HCT116 (cell line): Measurements from ENCODE around the gene TWIST2. TPM values are rescaled to one million over a fixed set of nuclear protein-coding genes. Genes with fewer than 3 reads are reported as not detected.

Source experiments
- ATAC-seq: fragments of 200-7000 bp; cut with Tn5 transposase; 2 replicates; pipeline ENCODE4 v1.9.1; 2020; ENCODE audit warnings: mild to moderate bottlenecking, moderate library complexity
- BruUV-seq: library from RNA; stranded (reverse); fragments of 400-500 nt; replicated peaks from 2 replicates; lab custom pipeline; 2021; lab: Mats Ljungman, UMichigan
- CTCF ChIA-PET: fragments of 300-600 bp; sonication (Branson Sonifier 250); formaldehyde crosslinking; loops from one replicate; lab custom pipeline; 2021; ENCODE audit warnings: antibody characterized with exemption; lab: Charles Lee
- POLR2A ChIA-PET: fragments of 300-600, 350-600 bp; sonication (Branson Sonifier 250); formaldehyde crosslinking; loops from one replicate; lab custom pipeline; 2021; ENCODE audit warnings: antibody characterized with exemption; lab: Charles Lee
- RAD21 ChIA-PET, 2 experiments: fragments of 300-600 bp; sonication (Branson Sonifier 250); formaldehyde crosslinking; loops; one replicate each; lab custom pipeline; 2023; ENCODE audit warnings: low total read pairs in 2 of 2; ENCODE audit not compliant: uncharacterized antibody in 2 of 2, unreplicated experiment in 2 of 2, low non-redundant PET in 1 of 2; lab: Charles Lee
- DNase-seq: peaks from one replicate; pipeline ENCODE4 v3.0.0-alpha.2; 2010; ENCODE audit warnings: low read depth, low spot score
- H2AFZ ChIP-seq: fragments of 200-600 bp; shearing (Covaris generic), sonication (generic); 2 replicates; pipeline ENCODE4 v1.6.1; 2017; ENCODE audit warnings: low read depth, mixed run types, mixed read lengths, antibody characterized with exemption, low read length; ENCODE audit not compliant: poor library complexity, severe bottlenecking
- H3K27ac ChIP-seq: 2 replicates; pipeline ENCODE4 v1.5.1; 2012; ENCODE audit warnings: low read depth, low read length
- H3K27me3 ChIP-seq: fragments of 200-600 bp; sonication (generic); 2 replicates; pipeline ENCODE4 v1.6.1; 2016; ENCODE audit warnings: mixed run types, low read length, mixed read lengths; ENCODE audit not compliant: insufficient read depth
- H3K36me3 ChIP-seq, 2 experiments: fragments of 200-500 bp in 1 of 2; fragments of 200-600 bp in 1 of 2; sonication (Bioruptor generic) in 1 of 2; sonication (generic) in 1 of 2; 2 replicates each; pipeline versions ENCODE4 v1.5.1 to v1.6.1; 2014 to 2016; ENCODE audit warnings: low read length in 2 of 2, inconsistent platforms in 1 of 2, mixed read lengths in 1 of 2, mixed run types in 1 of 2; ENCODE audit not compliant: insufficient read depth in 2 of 2, control insufficient read depth in 1 of 2
- H3K4me1 ChIP-seq, 2 experiments: fragments of 200-600 bp in 1 of 2; sonication (generic) in 1 of 2; 2 replicates each; pipeline versions ENCODE4 v1.5.1 to v1.6.1; 2012 to 2017; ENCODE audit warnings: low read length in 2 of 2, inconsistent platforms in 1 of 2, mild to moderate bottlenecking in 1 of 2, mixed read lengths in 1 of 2, mixed run types in 1 of 2, moderate library complexity in 1 of 2; ENCODE audit not compliant: insufficient read depth in 2 of 2, control insufficient read depth in 1 of 2
- H3K4me2 ChIP-seq: fragments of 200-600 bp; sonication (generic); 2 replicates; pipeline ENCODE4 v1.6.1; 2017; ENCODE audit warnings: mixed run types, low read length, mixed read lengths
- H3K4me3 ChIP-seq, 2 experiments: fragments of 200-600 bp in 1 of 2; sonication (generic) in 1 of 2; replicated peaks in 1 of 2; 2 replicates each; pipeline ENCODE4 v1.5.1; 2011 to 2016; ENCODE audit warnings: low read length in 2 of 2, control low read depth in 1 of 2, low read depth in 1 of 2, mild to moderate bottlenecking in 1 of 2, mixed read lengths in 1 of 2, mixed run types in 1 of 2
- H3K79me2 ChIP-seq: fragments of 200-600 bp; sonication (generic); 2 replicates; pipeline ENCODE4 v1.6.1; 2017; ENCODE audit warnings: mild to moderate bottlenecking, mixed run types, low read length, moderate library complexity, mixed read lengths; ENCODE audit not compliant: insufficient read depth
- H3K9ac ChIP-seq: fragments of 200-600 bp; sonication (generic); 2 replicates; pipeline ENCODE4 v1.6.1; 2016; ENCODE audit warnings: low read length, mixed read lengths
- H3K9me2 ChIP-seq: fragments of 200-600 bp; sonication (generic), shearing (Covaris generic); 2 replicates; pipeline ENCODE4 v1.6.1; 2017; ENCODE audit warnings: mixed run types, mild to moderate bottlenecking, moderate library complexity; ENCODE audit not compliant: insufficient read depth
- H3K9me3 ChIP-seq, 2 experiments: fragments of 200-500 bp in 1 of 2; fragments of 200-600 bp in 1 of 2; sonication (Bioruptor generic) in 1 of 2; sonication (generic) in 1 of 2; 2 replicates each; pipeline ENCODE4 v1.6.1; 2014 to 2017; ENCODE audit warnings: low read length in 2 of 2, mixed read lengths in 2 of 2, inconsistent platforms in 1 of 2, low read depth in 1 of 2, mild to moderate bottlenecking in 1 of 2, mixed run types in 1 of 2, moderate library complexity in 1 of 2; ENCODE audit not compliant: control insufficient read depth in 1 of 2, insufficient read depth in 1 of 2
- H4K20me1 ChIP-seq: fragments of 200-600 bp; sonication (generic), shearing (Covaris generic); 2 replicates; pipeline ENCODE4 v1.6.1; 2017; ENCODE audit warnings: mixed run types, mild to moderate bottlenecking, moderate library complexity; ENCODE audit not compliant: insufficient read depth
- CBX3 ChIP-seq: IDR thresholded peaks from 2 replicates; pipeline ENCODE4 v1.6.1; 2012; ENCODE audit warnings: low read depth
- CEBPB ChIP-seq: IDR thresholded peaks from 2 replicates; pipeline ENCODE4 v1.6.1; 2012; ENCODE audit warnings: low read depth
- CTCF ChIP-seq, 3 experiments: fragments of 200-600 bp in 1 of 3; sonication (generic) in 1 of 3; IDR thresholded peaks in 2 of 3; conservative IDR thresholded peaks in 1 of 3; 2 replicates each; pipeline ENCODE4 v1.5.1; 2012 to 2017; ENCODE audit warnings: low read depth in 2 of 3, low read length in 2 of 3, antibody characterized with exemption in 1 of 3, borderline replicate concordance in 1 of 3, control low read depth in 1 of 3, mild to moderate bottlenecking in 1 of 3, mixed read lengths in 1 of 3, mixed run types in 1 of 3, moderate library complexity in 1 of 3; ENCODE audit not compliant: insufficient read depth in 1 of 3
- EGR1 ChIP-seq: IDR thresholded peaks from 2 replicates; pipeline ENCODE4 v1.6.1; 2012; ENCODE audit warnings: low read depth
- ELF1 ChIP-seq: IDR thresholded peaks from 2 replicates; pipeline ENCODE4 v1.6.1; 2012; ENCODE audit warnings: low read depth, borderline replicate concordance
- EZH2 ChIP-seq: fragments of 200-600 bp; sonication (generic); IDR thresholded peaks from 2 replicates; pipeline ENCODE4 v1.6.1; 2017; ENCODE audit warnings: antibody characterized with exemption, mixed run types
- FOSL1 ChIP-seq: IDR thresholded peaks from 2 replicates; pipeline ENCODE4 v1.6.1; 2012; ENCODE audit warnings: low read depth
- JUND ChIP-seq: IDR thresholded peaks from 2 replicates; pipeline ENCODE4 v1.6.1; 2012
- POLR2AphosphoS5 ChIP-seq: IDR thresholded peaks from 2 replicates; pipeline ENCODE4 v1.6.1; 2011; ENCODE audit warnings: mild to moderate bottlenecking, low read depth, low read length, moderate library complexity
- SP1 ChIP-seq: IDR thresholded peaks from 2 replicates; pipeline ENCODE4 v1.6.1; 2012; ENCODE audit warnings: low read depth
- SRF ChIP-seq: IDR thresholded peaks from 2 replicates; pipeline ENCODE4 v1.6.1; 2012; ENCODE audit warnings: low read depth
- TCF7L2 ChIP-seq: IDR thresholded peaks from 2 replicates; pipeline ENCODE4 v1.7.0; 2011; ENCODE audit warnings: borderline replicate concordance, inconsistent platforms; ENCODE audit not compliant: insufficient read depth, insufficient read length; ENCODE audit errors: extremely low read depth
- YY1 ChIP-seq: IDR thresholded peaks from 2 replicates; pipeline ENCODE4 v1.6.1; 2011; ENCODE audit warnings: low read length, low read depth, moderate library complexity, mild to moderate bottlenecking; ENCODE audit not compliant: insufficient replicate concordance; ENCODE audit errors: extremely low read depth
- ZFX ChIP-seq: fragments of 450-650 bp; IDR thresholded peaks from 2 replicates; pipeline ENCODE4 v1.6.1; 2017
- intact Hi-C: fragments of 100-400 bp; cut with micrococcal nuclease; formaldehyde crosslinking; loops from 2 replicates; pipeline ENCODE4 v1.10.0; 2022
- total RNA-seq: library from RNA; stranded (reverse); gene quantifications from one replicate; pipeline ENCODE4 v1.2.1, GENCODE V29; 2021; ENCODE audit not compliant: unreplicated experiment

Gene TWIST2
- total RNA-seq, 1 experiment from 2014 or later = not detected

- Histone ChIP-seq H3K36me3 (no peaks in the 10 kb centered on the region), H3K4me2 (peak overlapping the region; percentile 83; the same call in 1 of the 2 replicates), H4K20me1 (no peaks in the 10 kb centered on the region), H3K9ac (no peak overlapping the region), H3K9me3 (no peaks in the 10 kb centered on the region), H3K4me3 (no peak overlapping the region), H3K4me1 (peaks cover 19 to 25% of the 10 kb centered on the region in 2 experiments), H3K79me2 (no peaks in the 10 kb centered on the region), H3K27me3 (peaks cover 5% of the 10 kb centered on the region; the same call in 1 of the 2 replicates), H3K9me2 (no peaks in the 10 kb centered on the region), H2AFZ (peak overlapping the region; percentile 87), H3K27ac (no peak overlapping the region)
- DNase-seq = no peak
- TF ChIP-seq ZFX (no peak), SP1 (no peak), CEBPB (no peak), CBX3 (no peak), EZH2 (no peak), CTCF (IDR thresholded peaks at IDR 0.05 in 2 of 3, conservative IDR thresholded peaks at IDR 0.05 in 1 of 3; ENCODE audit: borderline replicate concordance in 1 of 3, insufficient read depth in 1 of 3, low read depth in 2 of 3, low read length in 2 of 3) (no peak), ELF1 (no peak), YY1 (no peak)
- intact Hi-C loops = no loop called here
- CTCF ChIA-PET = no interaction called here
- ATAC-seq = no peak
- RAD21 ChIA-PET = no interaction called here
- BruUV-seq = no TSS peak
- POLR2A ChIA-PET = no interaction called here
Observed at GRCh38 chr2:238863231-238863630, 15.3 kb downstream of the TWIST2 start.

- DNase-seq = no peak
- H3K4me2 ChIP-seq = peak overlapping the region; percentile 83
- POLR2A ChIA-PET = no interaction called here
- H4K20me1 ChIP-seq = no peaks in the 10 kb centered on the region
- BruUV-seq = no TSS peak
- peaks cover 19 to 25% of the 10 kb centered on the region in 2 experiments for H3K4me1 ChIP-seq
- peak; percentile 6; the same call in 1 of the 2 replicates for ATAC-seq
- H3K9ac ChIP-seq = no peak overlapping the region
- peaks cover 5% of the 10 kb centered on the region; the same call in 1 of the 2 replicates for H3K27me3 ChIP-seq
- H3K9me2 ChIP-seq = no peaks in the 10 kb centered on the region
- no peaks in the 10 kb centered on the region for H3K9me3 ChIP-seq
- H3K27ac ChIP-seq = no peak overlapping the region
- peak overlapping the region in 1 of 2 experiments; percentile 43; a peak in 1 of 4 replicates for H3K4me3 ChIP-seq
- intact Hi-C loops = no loop called here
- no peaks in the 10 kb centered on the region for H3K36me3 ChIP-seq
- H2AFZ ChIP-seq = peak overlapping the region; percentile 87
- RAD21 ChIA-PET = no interaction called here
- CTCF ChIA-PET = no interaction called here
- no peaks in the 10 kb centered on the region for H3K79me2 ChIP-seq
- no peak for TF ChIP-seq EGR1
- no peak for TF ChIP-seq JUND
- no peak for TF ChIP-seq TCF7L2
- no peak for TF ChIP-seq ELF1
- no peak for TF ChIP-seq FOSL1
- no peak for TF ChIP-seq YY1
- TF ChIP-seq SRF = no peak
- no peak for TF ChIP-seq CEBPB
- no peak for TF ChIP-seq POLR2AphosphoS5
- no peak for TF ChIP-seq CTCF (IDR thresholded peaks at IDR 0.05 in 2 of 3, conservative IDR thresholded peaks at IDR 0.05 in 1 of 3; ENCODE audit: borderline replicate concordance in 1 of 3, insufficient read depth in 1 of 3, low read depth in 2 of 3, low read length in 2 of 3)
- no peak for TF ChIP-seq SP1
Observed at GRCh38 chr2:238863749-238864206, 15.9 kb downstream of the TWIST2 start.
